A673 (cell line): ENCODE data around the gene PADI1.

Experiments
- EZH2 ChIP-seq: fragments of 200-600 bp; sonication (generic); IDR thresholded peaks from 2 replicates; pipeline ENCODE4 v1.6.1; 2017; ENCODE audit warnings: borderline replicate concordance, low read depth, mild to moderate bottlenecking, mixed read lengths, antibody characterized with exemption, low read length; ENCODE audit not compliant: poor library complexity, severe bottlenecking
- TF ChIP-seq, protein P1 (sequence below): fragments of 300-800, 200-600 bp; sonication (generic); conservative IDR thresholded peaks from 2 replicates; pipeline ENCODE4 v1.5.1; 2017; ENCODE audit warnings: low read depth, mild to moderate bottlenecking, antibody characterized with exemption, low read length, moderate library complexity, mixed read lengths

DNA sequence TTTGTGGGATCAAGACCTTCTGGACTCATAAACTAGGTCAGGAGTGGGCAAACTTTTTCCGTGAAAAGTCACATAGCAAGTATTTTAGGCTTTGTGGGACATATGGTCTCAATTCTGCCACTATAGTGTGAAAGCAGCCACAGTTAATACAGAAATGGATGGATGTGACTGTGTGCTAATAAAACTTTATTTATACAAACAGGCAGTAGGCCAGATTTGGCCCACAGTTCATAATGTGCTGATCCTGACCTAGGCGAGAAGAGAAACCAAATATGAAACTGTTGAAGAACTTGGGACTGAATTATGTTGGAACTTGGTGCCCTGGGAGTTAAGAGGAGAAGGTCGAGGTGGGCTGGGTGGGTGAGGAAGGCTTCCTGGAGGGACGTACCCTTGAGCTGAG, 61.0 kb downstream of the PADI1 start:
- TF ChIP-seq, protein P1, sequence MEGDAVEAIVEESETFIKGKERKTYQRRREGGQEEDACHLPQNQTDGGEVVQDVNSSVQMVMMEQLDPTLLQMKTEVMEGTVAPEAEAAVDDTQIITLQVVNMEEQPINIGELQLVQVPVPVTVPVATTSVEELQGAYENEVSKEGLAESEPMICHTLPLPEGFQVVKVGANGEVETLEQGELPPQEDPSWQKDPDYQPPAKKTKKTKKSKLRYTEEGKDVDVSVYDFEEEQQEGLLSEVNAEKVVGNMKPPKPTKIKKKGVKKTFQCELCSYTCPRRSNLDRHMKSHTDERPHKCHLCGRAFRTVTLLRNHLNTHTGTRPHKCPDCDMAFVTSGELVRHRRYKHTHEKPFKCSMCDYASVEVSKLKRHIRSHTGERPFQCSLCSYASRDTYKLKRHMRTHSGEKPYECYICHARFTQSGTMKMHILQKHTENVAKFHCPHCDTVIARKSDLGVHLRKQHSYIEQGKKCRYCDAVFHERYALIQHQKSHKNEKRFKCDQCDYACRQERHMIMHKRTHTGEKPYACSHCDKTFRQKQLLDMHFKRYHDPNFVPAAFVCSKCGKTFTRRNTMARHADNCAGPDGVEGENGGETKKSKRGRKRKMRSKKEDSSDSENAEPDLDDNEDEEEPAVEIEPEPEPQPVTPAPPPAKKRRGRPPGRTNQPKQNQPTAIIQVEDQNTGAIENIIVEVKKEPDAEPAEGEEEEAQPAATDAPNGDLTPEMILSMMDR = no peak
- TF ChIP-seq EZH2 = no peak
